ENCODE data around the gene FAM184A.
"Not testable (repeated sequence)": the region's sequence is repeated elsewhere in the genome, so short reads cannot be mapped to it uniquely, and the experiment has no call there.

FAM184A gene

GRCh38 chr6:119052292-119052889, 26.1 kb downstream of the FAM184A start:
- no peak for DNase-seq (ENCODE audit: low spot score)

GRCh38 chr6:119044255-119044654, 34.2 kb downstream of the FAM184A start:
- no peak for DNase-seq (ENCODE audit: low spot score)

GRCh38 chr6:119043783-119044182, 34.7 kb downstream of the FAM184A start:
- no peak for DNase-seq (ENCODE audit: low spot score)

- DNase-seq (ENCODE audit: low spot score) = no peak
These were observed 35.2 kb downstream of the FAM184A start for GRCh38 chr6:119043265-119043664.

GRCh38 chr6:119040636-119041035, 37.8 kb downstream of the FAM184A start:
- no peak for DNase-seq (ENCODE audit: low spot score)

GRCh38 chr6:119040229-119040628, 38.2 kb downstream of the FAM184A start:
- no peak for DNase-seq (ENCODE audit: low spot score)

- no peak for DNase-seq (ENCODE audit: low spot score)
These were observed 40.4 kb downstream of the FAM184A start for GRCh38 chr6:119037941-119038623.

GRCh38 chr6:119037264-119037663, 41.2 kb downstream of the FAM184A start:
- DNase-seq (ENCODE audit: low spot score) = no peak

GRCh38 chr6:119036081-119036480, 42.4 kb downstream of the FAM184A start:
- no peak for DNase-seq (ENCODE audit: low spot score)

- no peak for DNase-seq (ENCODE audit: low spot score)
These were observed 43.0 kb downstream of the FAM184A start for GRCh38 chr6:119035459-119035858.

- no peak for DNase-seq (ENCODE audit: low spot score)
These were observed 43.5 kb downstream of the FAM184A start for GRCh38 chr6:119034827-119035458.

- DNase-seq (ENCODE audit: low spot score) = no peak
These were observed 46.0 kb downstream of the FAM184A start for GRCh38 chr6:119032428-119032827.

- DNase-seq (ENCODE audit: low spot score) = no peak
These were observed 47.7 kb downstream of the FAM184A start for GRCh38 chr6:119030759-119031158.

- no peak for DNase-seq (ENCODE audit: low spot score)
These were observed 50.4 kb downstream of the FAM184A start for GRCh38 chr6:119028091-119028490.

GRCh38 chr6:119027465-119027864, 51.0 kb downstream of the FAM184A start:
- DNase-seq (ENCODE audit: low spot score) = no peak

GRCh38 chr6:119026822-119027221, 51.6 kb downstream of the FAM184A start:
- DNase-seq (ENCODE audit: low spot score) = no peak

GRCh38 chr6:119025793-119026192, 52.7 kb downstream of the FAM184A start:
- no peak for DNase-seq (ENCODE audit: low spot score)

GRCh38 chr6:119024111-119024510, 54.4 kb downstream of the FAM184A start:
- DNase-seq (ENCODE audit: low spot score) = no peak

- no peak for DNase-seq (ENCODE audit: low spot score)
These were observed 55.7 kb downstream of the FAM184A start for GRCh38 chr6:119022796-119023195.

- DNase-seq (ENCODE audit: low spot score) = no peak
These were observed 57.6 kb downstream of the FAM184A start for GRCh38 chr6:119020597-119021561.

GRCh38 chr6:119015165-119015564, 63.3 kb downstream of the FAM184A start:
- DNase-seq (ENCODE audit: low spot score) = not testable (repeated sequence)

- no peak for DNase-seq (ENCODE audit: low spot score)
These were observed 65.9 kb downstream of the FAM184A start for GRCh38 chr6:119012521-119012920.

Data from CD4-positive, alpha-beta T cell treated with Interleukin-2 at 100 ng/mL for 4 hours (primary cell).